SU-DHL-6 (cell line): ENCODE measurements around the gene NCMAP.

ENCODE experiments used
- H2AFZ ChIP-seq: fragments of 200-600 bp; sonication (generic); 2 replicates; pipeline ENCODE4 v1.6.1; 2014; ENCODE audit warnings: low read depth, mild to moderate bottlenecking, moderate library complexity, mixed read lengths, antibody characterized with exemption, low read length; ENCODE audit not compliant: severe bottlenecking
- H3F3A ChIP-seq: fragments of 200-600 bp; shearing (Covaris generic); 2 replicates; pipeline ENCODE4 v1.6.0; 2016; ENCODE audit warnings: antibody characterized with exemption, mild to moderate bottlenecking; ENCODE audit not compliant: insufficient read depth
- H3K27ac ChIP-seq: fragments of 200-600 bp; sonication (generic); 2 replicates; pipeline ENCODE4 v1.5.1; 2016; ENCODE audit warnings: low read depth, mild to moderate bottlenecking, low read length, moderate library complexity, mixed read lengths
- H3K27me3 ChIP-seq: fragments of 200-600 bp; sonication (generic), shearing (Covaris generic); 2 replicates; pipeline ENCODE4 v1.6.0; 2014; ENCODE audit warnings: mild to moderate bottlenecking, low read length
- H3K36me3 ChIP-seq: fragments of 200-600 bp; sonication (generic); 2 replicates; pipeline ENCODE4 v1.6.1; 2014; ENCODE audit warnings: mild to moderate bottlenecking, low read length, mixed read lengths
- H3K4me2 ChIP-seq: fragments of 300-600, 200-600 bp; shearing (Covaris generic), sonication (generic); 2 replicates; pipeline ENCODE4 v1.6.0; 2014; ENCODE audit warnings: low read length, low read depth, mild to moderate bottlenecking; ENCODE audit not compliant: poor library complexity, severe bottlenecking
- H3K4me3 ChIP-seq: fragments of 200-600 bp; sonication (generic); 2 replicates; pipeline ENCODE4 v1.5.1; 2014; ENCODE audit warnings: antibody characterized with exemption, low read length, mild to moderate bottlenecking, mixed read lengths; ENCODE audit not compliant: insufficient read depth, poor library complexity, severe bottlenecking
- H3K79me2 ChIP-seq: fragments of 200-600 bp; sonication (generic); 2 replicates; pipeline ENCODE4 v1.6.1; 2014; ENCODE audit warnings: mild to moderate bottlenecking, low read length, moderate library complexity; ENCODE audit not compliant: insufficient read depth
- H3K9ac ChIP-seq: fragments of 200-600 bp; sonication (generic); 2 replicates; pipeline ENCODE4 v1.7.0; 2014; ENCODE audit warnings: mild to moderate bottlenecking, low read length
- H3K9me2 ChIP-seq: fragments of 200-600 bp; sonication (generic); replicated peaks from 2 replicates; pipeline ENCODE4 v1.6.1; 2014; ENCODE audit warnings: low read length; ENCODE audit not compliant: insufficient read depth
- H3K9me3 ChIP-seq: fragments of 200-600 bp; sonication (generic); 2 replicates; pipeline ENCODE4 v1.6.1; 2014; ENCODE audit warnings: low read length, mixed read lengths; ENCODE audit not compliant: insufficient read depth
- H4K20me1 ChIP-seq: fragments of 200-600 bp; sonication (generic); 2 replicates; pipeline ENCODE4 v1.6.1; 2014; ENCODE audit warnings: low read depth, mild to moderate bottlenecking, antibody characterized with exemption, low read length, moderate library complexity, mixed read lengths
- EZH2phosphoT487 ChIP-seq: fragments of 200-600 bp; sonication (generic), shearing (Covaris generic); conservative IDR thresholded peaks from 2 replicates; pipeline ENCODE4 v1.6.1; 2018; ENCODE audit warnings: mild to moderate bottlenecking, antibody characterized with exemption, low read length, moderate library complexity, mixed read lengths
- TF ChIP-seq, protein P1 (sequence below): fragments of 200-600 bp; sonication (generic); IDR thresholded peaks from one replicate; pipeline ENCODE4 v1.5.1; 2017; ENCODE audit warnings: antibody characterized with exemption, mild to moderate bottlenecking, low read length, moderate library complexity; ENCODE audit not compliant: insufficient read depth, poor library complexity, severe bottlenecking

NCMAP gene

DNA sequence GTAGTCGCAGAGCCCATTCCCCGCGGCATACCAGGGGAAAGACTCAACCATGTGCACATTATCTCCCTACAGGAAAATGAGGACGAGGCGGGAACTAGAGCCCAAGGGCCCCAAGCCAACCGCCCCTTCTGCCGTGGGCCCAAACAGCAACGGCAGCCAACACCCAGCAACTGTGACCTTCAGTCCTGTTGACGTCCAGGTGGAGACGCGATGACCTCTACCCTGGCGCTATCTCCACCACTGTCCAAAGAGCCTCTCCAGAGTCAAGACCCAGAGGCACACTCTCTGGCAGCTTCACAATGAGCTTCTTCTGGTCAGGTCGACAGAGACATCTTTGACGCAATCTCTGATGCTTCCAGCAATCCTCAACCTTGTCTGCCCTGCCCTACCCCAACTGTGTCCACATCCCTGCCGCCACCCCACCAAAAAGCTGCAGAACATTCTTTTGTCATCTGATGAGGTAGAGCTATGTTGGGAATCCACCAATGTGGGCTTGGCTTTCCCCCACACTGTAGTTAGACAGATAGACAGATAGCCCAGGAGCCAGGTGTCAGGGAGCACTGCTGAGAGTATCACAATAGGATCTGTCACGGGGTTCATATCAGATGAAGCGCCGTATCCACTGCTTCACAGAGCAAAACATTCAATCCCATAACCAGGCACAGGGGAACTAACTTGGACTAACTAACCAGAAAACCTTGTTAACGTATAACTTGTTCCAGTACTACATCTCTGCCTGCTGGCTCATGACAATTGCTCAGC lies 49.8 kb downstream of the NCMAP start:
- Histone ChIP-seq H3K9me2 (no peaks in the 10 kb centered on the region), H2AFZ (no peak overlapping the region)
- no peak for TF ChIP-seq EZH2phosphoT487
- TF ChIP-seq, protein P1, sequence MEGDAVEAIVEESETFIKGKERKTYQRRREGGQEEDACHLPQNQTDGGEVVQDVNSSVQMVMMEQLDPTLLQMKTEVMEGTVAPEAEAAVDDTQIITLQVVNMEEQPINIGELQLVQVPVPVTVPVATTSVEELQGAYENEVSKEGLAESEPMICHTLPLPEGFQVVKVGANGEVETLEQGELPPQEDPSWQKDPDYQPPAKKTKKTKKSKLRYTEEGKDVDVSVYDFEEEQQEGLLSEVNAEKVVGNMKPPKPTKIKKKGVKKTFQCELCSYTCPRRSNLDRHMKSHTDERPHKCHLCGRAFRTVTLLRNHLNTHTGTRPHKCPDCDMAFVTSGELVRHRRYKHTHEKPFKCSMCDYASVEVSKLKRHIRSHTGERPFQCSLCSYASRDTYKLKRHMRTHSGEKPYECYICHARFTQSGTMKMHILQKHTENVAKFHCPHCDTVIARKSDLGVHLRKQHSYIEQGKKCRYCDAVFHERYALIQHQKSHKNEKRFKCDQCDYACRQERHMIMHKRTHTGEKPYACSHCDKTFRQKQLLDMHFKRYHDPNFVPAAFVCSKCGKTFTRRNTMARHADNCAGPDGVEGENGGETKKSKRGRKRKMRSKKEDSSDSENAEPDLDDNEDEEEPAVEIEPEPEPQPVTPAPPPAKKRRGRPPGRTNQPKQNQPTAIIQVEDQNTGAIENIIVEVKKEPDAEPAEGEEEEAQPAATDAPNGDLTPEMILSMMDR, result no peak

DNA sequence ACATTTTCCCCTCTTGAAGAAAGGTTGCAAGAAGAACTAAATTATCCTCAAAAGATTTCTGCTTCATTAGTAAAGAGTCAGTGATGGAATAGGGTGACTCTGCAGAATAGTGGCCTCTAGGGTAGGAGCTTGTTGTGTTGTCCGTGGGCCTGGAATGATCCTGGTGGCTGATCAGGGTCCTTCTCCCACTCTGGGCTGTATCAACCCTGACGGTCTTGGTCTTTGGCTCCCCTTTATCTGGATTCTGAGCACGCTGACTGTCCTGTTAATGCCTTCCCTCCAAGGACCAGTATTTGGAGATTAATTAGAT lies 50.4 kb downstream of the NCMAP start:
- no peak overlapping the region for H3K4me2 ChIP-seq
- H3K79me2 ChIP-seq, result no peaks in the 10 kb centered on the region
- H3K4me3 ChIP-seq, result no peak overlapping the region
- H4K20me1 ChIP-seq, result no peaks in the 10 kb centered on the region
- no peaks in the 10 kb centered on the region for H3K9me3 ChIP-seq
- H3K9me2 ChIP-seq, result no peaks in the 10 kb centered on the region
- H2AFZ ChIP-seq, result no peak overlapping the region
- no peak overlapping the region for H3K27ac ChIP-seq
- no peak for TF ChIP-seq EZH2phosphoT487
- TF ChIP-seq, protein P1, result no peak
- H3K27me3 ChIP-seq, result no peaks in the 10 kb centered on the region
- no peak overlapping the region for H3K9ac ChIP-seq
- H3F3A ChIP-seq, result no peaks in the 10 kb centered on the region
- H3K36me3 ChIP-seq, result no peaks in the 10 kb centered on the region

More for the DNA sequence above, 49.8 kb downstream of the NCMAP start:
- Histone ChIP-seq H3F3A (no peaks in the 10 kb centered on the region), H3K27ac (no peak overlapping the region), H3K4me2 (no peak overlapping the region), H3K27me3 (no peaks in the 10 kb centered on the region), H3K9me3 (no peaks in the 10 kb centered on the region), H3K79me2 (no peaks in the 10 kb centered on the region), H3K36me3 (no peaks in the 10 kb centered on the region), H3K4me3 (no peak overlapping the region), H4K20me1 (no peaks in the 10 kb centered on the region), H3K9ac (no peak overlapping the region)

DNA sequence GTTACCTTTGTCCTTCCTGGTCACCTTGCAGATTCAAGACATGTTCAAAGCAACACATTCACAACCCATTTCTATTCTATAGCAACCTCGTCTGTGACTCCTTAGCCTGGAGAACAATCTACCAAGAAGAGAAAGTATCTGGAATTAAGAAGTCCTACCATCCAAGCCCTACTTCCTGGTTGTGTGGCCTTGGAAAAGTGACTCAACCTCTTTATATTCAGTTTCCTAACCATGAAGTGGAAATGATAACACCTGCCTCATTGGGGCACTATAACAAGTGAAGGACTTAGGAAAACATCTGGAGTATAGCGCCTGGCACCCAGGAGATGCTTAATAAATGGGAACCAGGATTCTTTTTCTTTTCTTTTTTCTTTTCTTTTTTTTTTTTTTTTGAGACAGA lies 50.7 kb downstream of the NCMAP start:
- no peak for TF ChIP-seq EZH2phosphoT487
- TF ChIP-seq, protein P1, result no peak
- no peak overlapping the region for H3K4me2 ChIP-seq
- H2AFZ ChIP-seq, result no peak overlapping the region
- H3K4me3 ChIP-seq, result no peak overlapping the region
- H3K79me2 ChIP-seq, result no peaks in the 10 kb centered on the region
- H3K27ac ChIP-seq, result no peak overlapping the region
- H3K9ac ChIP-seq, result no peak overlapping the region
- no peaks in the 10 kb centered on the region for H4K20me1 ChIP-seq
- H3K9me2 ChIP-seq, result no peaks in the 10 kb centered on the region
- no peaks in the 10 kb centered on the region for H3K27me3 ChIP-seq
- no peaks in the 10 kb centered on the region for H3K9me3 ChIP-seq
- H3F3A ChIP-seq, result no peaks in the 10 kb centered on the region
- no peaks in the 10 kb centered on the region for H3K36me3 ChIP-seq
